SK-N-SH (cell line): ENCODE data around the gene CRYBB3. TPM values are rescaled to one million over a fixed set of nuclear protein-coding genes. Genes with fewer than 3 reads are reported as not detected.

ENCODE experiments used
- CTCF ChIA-PET: fragments of 300-600, 350-600 bp; formaldehyde crosslinking; extraction: SDS; loops from one replicate; lab custom pipeline; 2021; lab: Yijun Ruan, JAX
- POLR2A ChIA-PET: fragments of 350-600 bp; sonication (Branson Sonifier 250); formaldehyde crosslinking; extraction: SDS; loops from one replicate; lab custom pipeline; 2020; ENCODE audit warnings: antibody characterized with exemption, inconsistent platforms; lab: Yijun Ruan, JAX
- DNase-seq: peaks from one replicate; pipeline ENCODE4 v3.0.0; 2012
- H2AFZ ChIP-seq: fragments of 200-600 bp; sonication (generic); 2 replicates; pipeline ENCODE4 v1.8.1; 2016; ENCODE audit warnings: antibody characterized with exemption, mild to moderate bottlenecking, low read depth
- H3F3A ChIP-seq: fragments of 200-600 bp; sonication (generic); replicated peaks from 2 replicates; pipeline ENCODE3; 2016; ENCODE audit warnings: antibody characterized with exemption, mild to moderate bottlenecking; ENCODE audit not compliant: insufficient read depth
- H3K27ac ChIP-seq, 2 experiments: fragments of 200-500 bp in 1 of 2; fragments of 200-600 bp in 1 of 2; sonication (Bioruptor generic) in 1 of 2; sonication (generic), shearing (Covaris generic) in 1 of 2; 2 replicates each; pipeline versions ENCODE4 v1.5.1 to v1.6.1; 2014 to 2016; ENCODE audit warnings: low read depth in 2 of 2, inconsistent platforms in 1 of 2, low read length in 1 of 2, mild to moderate bottlenecking in 1 of 2, mixed read lengths in 1 of 2
- H3K27me3 ChIP-seq: fragments of 200-600 bp; sonication (generic), shearing (Covaris generic); 2 replicates; pipeline ENCODE4 v1.6.1; 2016; ENCODE audit warnings: mixed run types; ENCODE audit not compliant: insufficient read depth
- H3K36me3 ChIP-seq, 2 experiments: fragments of 200-500 bp in 1 of 2; fragments of 200-600 bp in 1 of 2; sonication (Bioruptor generic) in 1 of 2; sonication (generic) in 1 of 2; replicated peaks in 1 of 2; 2 replicates each; pipeline versions ENCODE3 to v1.5.1; 2014 to 2016; ENCODE audit warnings: low read length in 1 of 2, mild to moderate bottlenecking in 1 of 2; ENCODE audit not compliant: insufficient read depth in 2 of 2, control insufficient read depth in 1 of 2
- H3K4me1 ChIP-seq, 2 experiments: fragments of 200-500 bp in 1 of 2; fragments of 200-600 bp in 1 of 2; sonication (Bioruptor generic) in 1 of 2; sonication (generic), shearing (Covaris generic) in 1 of 2; 2 replicates each; pipeline versions ENCODE4 v1.5.1 to v1.6.1; 2014 to 2016; ENCODE audit warnings: low read depth in 1 of 2, low read length in 1 of 2, mixed run types in 1 of 2; ENCODE audit not compliant: insufficient read depth in 2 of 2, control insufficient read depth in 1 of 2
- H3K4me2 ChIP-seq: fragments of 200-600 bp; sonication (generic), shearing (Covaris generic); 2 replicates; pipeline ENCODE4 v1.6.1; 2017; ENCODE audit warnings: mixed run types
- H3K4me3 ChIP-seq, 2 experiments: fragments of 200-500 bp in 1 of 2; fragments of 200-600 bp in 1 of 2; sonication (Bioruptor generic) in 1 of 2; sonication (generic), shearing (Covaris generic) in 1 of 2; 2 replicates each; pipeline versions ENCODE4 v1.5.1 to v1.8.1; 2014 to 2016; ENCODE audit warnings: low read depth in 2 of 2, inconsistent platforms in 1 of 2, low read length in 1 of 2, mild to moderate bottlenecking in 1 of 2, mixed read lengths in 1 of 2, moderate library complexity in 1 of 2
- H3K79me2 ChIP-seq: fragments of 200-600 bp; sonication (generic); 2 replicates; pipeline ENCODE4 v1.8.1; 2017; ENCODE audit warnings: mild to moderate bottlenecking; ENCODE audit not compliant: insufficient read depth
- H3K9ac ChIP-seq: fragments of 200-600 bp; sonication (generic); 2 replicates; pipeline ENCODE4 v1.6.1; 2017; ENCODE audit warnings: mixed run types
- H3K9me2 ChIP-seq: fragments of 200-600 bp; sonication (generic); 2 replicates; pipeline ENCODE4 v1.6.1; 2017; ENCODE audit warnings: mixed run types
- H3K9me3 ChIP-seq: fragments of 200-600 bp; sonication (generic); 2 replicates; pipeline ENCODE4 v1.6.1; 2017; ENCODE audit warnings: mixed run types, mild to moderate bottlenecking, moderate library complexity
- H4K20me1 ChIP-seq: fragments of 200-600 bp; sonication (generic); 2 replicates; pipeline ENCODE4 v1.6.1; 2017; ENCODE audit warnings: mild to moderate bottlenecking, mixed run types; ENCODE audit not compliant: insufficient read depth
- CHD2 ChIP-seq: fragments of 150-350 bp; IDR thresholded peaks from 2 replicates; pipeline ENCODE4 v1.6.1; 2018; ENCODE audit warnings: low read length; ENCODE audit not compliant: partially characterized antibody
- ELF1 ChIP-seq: IDR thresholded peaks from 2 replicates; pipeline ENCODE4 v1.4.0; 2012
- FOSL2 ChIP-seq: IDR thresholded peaks from 2 replicates; pipeline ENCODE4 v1.4.0; 2012; ENCODE audit warnings: low read depth, mild to moderate bottlenecking, moderate library complexity, borderline replicate concordance
- GATA2 ChIP-seq: sonication (generic); formaldehyde crosslinking; IDR thresholded peaks from 2 replicates; pipeline ENCODE4 v1.5.0; 2020; ENCODE audit warnings: mild to moderate bottlenecking, missing genetic modification reagents
- IRF3 ChIP-seq: fragments of 150-350 bp; IDR thresholded peaks from 2 replicates; pipeline ENCODE4 v1.6.1; 2016; ENCODE audit warnings: mild to moderate bottlenecking, low read depth, low read length
- MAX ChIP-seq: IDR thresholded peaks from 2 replicates; pipeline ENCODE4 v1.4.0; 2012; ENCODE audit warnings: low read depth
- MEF2A ChIP-seq: IDR thresholded peaks from 2 replicates; pipeline ENCODE4 v1.4.0; 2012; ENCODE audit warnings: low read depth, borderline replicate concordance
- MXI1 ChIP-seq: IDR thresholded peaks from 2 replicates; pipeline ENCODE4 v1.6.1; 2012; ENCODE audit warnings: mild to moderate bottlenecking, low read depth, low read length, improper control_type of control experiment
- NRF1 ChIP-seq: IDR thresholded peaks from 2 replicates; pipeline ENCODE4 v1.6.1; 2012; ENCODE audit warnings: low read depth, mild to moderate bottlenecking, low read length
- POLR2AphosphoS5 ChIP-seq: IDR thresholded peaks from 2 replicates; pipeline ENCODE4 v1.6.1; 2012; ENCODE audit warnings: low read depth, low read length
- RCOR1 ChIP-seq: fragments of 150-350 bp; IDR thresholded peaks from 2 replicates; pipeline ENCODE4 v1.6.1; 2017; ENCODE audit warnings: antibody characterized with exemption, low read length
- SIN3A ChIP-seq: IDR thresholded peaks from 2 replicates; pipeline ENCODE4 v1.6.1; 2012; ENCODE audit warnings: low read depth, mild to moderate bottlenecking, low read length, moderate library complexity, borderline replicate concordance
- SMC3 ChIP-seq: IDR thresholded peaks from 2 replicates; pipeline ENCODE4 v1.6.1; 2012; ENCODE audit warnings: low read depth, low read length, improper control_type of control experiment
- TAF1 ChIP-seq: IDR thresholded peaks from 2 replicates; pipeline ENCODE4 v1.6.1; 2012; ENCODE audit warnings: low read depth, mild to moderate bottlenecking, low read length, moderate library complexity, borderline replicate concordance
- TCF12 ChIP-seq: IDR thresholded peaks from 2 replicates; pipeline ENCODE4 v1.4.0; 2012
- TEAD4 ChIP-seq: IDR thresholded peaks from 2 replicates; pipeline ENCODE4 v1.4.0; 2012; ENCODE audit warnings: mild to moderate bottlenecking, borderline replicate concordance; ENCODE audit not compliant: insufficient read depth
- USF2 ChIP-seq: fragments of 150-350 bp; IDR thresholded peaks from 2 replicates; pipeline ENCODE4 v1.6.1; 2017; ENCODE audit warnings: antibody characterized with exemption, low read length, low read depth, borderline replicate concordance
- WGBS: methylation state at CpG from one replicate; pipeline ENCODE4 v1.1.6; 2017; ENCODE audit warnings: low lambda C conversion rate; 5-methylcytosine and 5-hydroxymethylcytosine counted together
- polyA plus RNA-seq, 3 experiments: library from polyadenylated mRNA; depleted of rRNA; stranded (reverse); fragments of >200 nt; gene quantifications; 2 replicates each; pipeline ENCODE4 v1.2.3, GENCODE V29; 2012
- TF ChIP-seq, protein P1 (sequence below): IDR thresholded peaks from 2 replicates; pipeline ENCODE4; 2012
- TF ChIP-seq, protein P2 (sequence below): IDR thresholded peaks from 2 replicates; pipeline ENCODE4 v1.6.1; 2012; ENCODE audit warnings: mild to moderate bottlenecking, low read depth, low read length, moderate library complexity

Gene CRYBB3
- polyA plus RNA-seq, 1 of the 3 experiments (the other 2 are of a cell fraction): 0.35 TPM

GRCh38 chr22:25187469-25187868, 12.2 kb upstream of the CRYBB3 start:
- H3K4me2 ChIP-seq: no peak overlapping the region
- no peak overlapping the region for H3K27ac ChIP-seq
- no peak for DNase-seq
- H3F3A ChIP-seq: no peaks in the 10 kb centered on the region
- H3K36me3 ChIP-seq: peaks cover 11 to 34% of the 10 kb centered on the region in 2 experiments
- no peak overlapping the region for H3K4me3 ChIP-seq
- H3K27me3 ChIP-seq: no peaks in the 10 kb centered on the region
- H4K20me1 ChIP-seq: no peaks in the 10 kb centered on the region
- H3K79me2 ChIP-seq: no peaks in the 10 kb centered on the region
- no peaks in the 10 kb centered on the region for H3K9me3 ChIP-seq
- H3K9me2 ChIP-seq: no peaks in the 10 kb centered on the region
- no peak for TF ChIP-seq TEAD4
- TF ChIP-seq TAF1: no peak
- TF ChIP-seq SIN3A: no peak
- TF ChIP-seq RCOR1: no peak
- no peak for TF ChIP-seq CHD2
- TF ChIP-seq MEF2A: no peak
- TF ChIP-seq ELF1: no peak
- TF ChIP-seq, protein P1, sequence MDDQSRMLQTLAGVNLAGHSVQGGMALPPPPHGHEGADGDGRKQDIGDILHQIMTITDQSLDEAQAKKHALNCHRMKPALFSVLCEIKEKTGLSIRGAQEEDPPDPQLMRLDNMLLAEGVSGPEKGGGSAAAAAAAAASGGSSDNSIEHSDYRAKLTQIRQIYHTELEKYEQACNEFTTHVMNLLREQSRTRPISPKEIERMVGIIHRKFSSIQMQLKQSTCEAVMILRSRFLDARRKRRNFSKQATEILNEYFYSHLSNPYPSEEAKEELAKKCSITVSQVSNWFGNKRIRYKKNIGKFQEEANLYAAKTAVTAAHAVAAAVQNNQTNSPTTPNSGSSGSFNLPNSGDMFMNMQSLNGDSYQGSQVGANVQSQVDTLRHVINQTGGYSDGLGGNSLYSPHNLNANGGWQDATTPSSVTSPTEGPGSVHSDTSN: no peak
- no peak for TF ChIP-seq POLR2AphosphoS5
- CTCF ChIA-PET: interaction anchor here (1.1 to 6.6 kb wide), 3 partner anchors 15 to 130 kb away, joined by 3 to 41 read pairs (median 6); no protein-coding TSS in a partner anchor
- H3K4me1 ChIP-seq: no peaks in the 10 kb centered on the region
- 96% methylated on average over 6 of the region's 6 CpGs for WGBS
- H2AFZ ChIP-seq: no peak overlapping the region
- POLR2A ChIA-PET: no interaction called here
- no peak overlapping the region for H3K9ac ChIP-seq

- POLR2A ChIA-PET: interaction anchor here (0.6 kb wide), 1 partner anchor 828 kb away, joined by 3 read pairs; no protein-coding TSS in a partner anchor
- H3K4me3 ChIP-seq: no peak overlapping the region
- no peak overlapping the region for H3K27ac ChIP-seq
- H3F3A ChIP-seq: no peaks in the 10 kb centered on the region
- H3K27me3 ChIP-seq: no peaks in the 10 kb centered on the region
- H4K20me1 ChIP-seq: no peaks in the 10 kb centered on the region
- no peaks in the 10 kb centered on the region for H3K9me2 ChIP-seq
- no peak overlapping the region for H2AFZ ChIP-seq
- no peak overlapping the region for H3K4me2 ChIP-seq
- CTCF ChIA-PET: interaction anchor here (1.8 kb wide), 1 partner anchor 10 kb away, joined by 16 read pairs; no protein-coding TSS in a partner anchor
- H3K36me3 ChIP-seq: peaks cover 19 to 36% of the 10 kb centered on the region in 2 experiments
- no peak overlapping the region for H3K9ac ChIP-seq
- no peaks in the 10 kb centered on the region for H3K4me1 ChIP-seq
- 76% methylated on average over 8 of the region's 12 CpGs for WGBS
- no peaks in the 10 kb centered on the region for H3K9me3 ChIP-seq
- DNase-seq: no peak
- H3K79me2 ChIP-seq: no peaks in the 10 kb centered on the region
- no peak for TF ChIP-seq ELF1
- TF ChIP-seq, protein P2, sequence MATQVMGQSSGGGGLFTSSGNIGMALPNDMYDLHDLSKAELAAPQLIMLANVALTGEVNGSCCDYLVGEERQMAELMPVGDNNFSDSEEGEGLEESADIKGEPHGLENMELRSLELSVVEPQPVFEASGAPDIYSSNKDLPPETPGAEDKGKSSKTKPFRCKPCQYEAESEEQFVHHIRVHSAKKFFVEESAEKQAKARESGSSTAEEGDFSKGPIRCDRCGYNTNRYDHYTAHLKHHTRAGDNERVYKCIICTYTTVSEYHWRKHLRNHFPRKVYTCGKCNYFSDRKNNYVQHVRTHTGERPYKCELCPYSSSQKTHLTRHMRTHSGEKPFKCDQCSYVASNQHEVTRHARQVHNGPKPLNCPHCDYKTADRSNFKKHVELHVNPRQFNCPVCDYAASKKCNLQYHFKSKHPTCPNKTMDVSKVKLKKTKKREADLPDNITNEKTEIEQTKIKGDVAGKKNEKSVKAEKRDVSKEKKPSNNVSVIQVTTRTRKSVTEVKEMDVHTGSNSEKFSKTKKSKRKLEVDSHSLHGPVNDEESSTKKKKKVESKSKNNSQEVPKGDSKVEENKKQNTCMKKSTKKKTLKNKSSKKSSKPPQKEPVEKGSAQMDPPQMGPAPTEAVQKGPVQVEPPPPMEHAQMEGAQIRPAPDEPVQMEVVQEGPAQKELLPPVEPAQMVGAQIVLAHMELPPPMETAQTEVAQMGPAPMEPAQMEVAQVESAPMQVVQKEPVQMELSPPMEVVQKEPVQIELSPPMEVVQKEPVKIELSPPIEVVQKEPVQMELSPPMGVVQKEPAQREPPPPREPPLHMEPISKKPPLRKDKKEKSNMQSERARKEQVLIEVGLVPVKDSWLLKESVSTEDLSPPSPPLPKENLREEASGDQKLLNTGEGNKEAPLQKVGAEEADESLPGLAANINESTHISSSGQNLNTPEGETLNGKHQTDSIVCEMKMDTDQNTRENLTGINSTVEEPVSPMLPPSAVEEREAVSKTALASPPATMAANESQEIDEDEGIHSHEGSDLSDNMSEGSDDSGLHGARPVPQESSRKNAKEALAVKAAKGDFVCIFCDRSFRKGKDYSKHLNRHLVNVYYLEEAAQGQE: no peak
- no peak for TF ChIP-seq IRF3
- TF ChIP-seq GATA2 (CRISPR knock-in tag): no peak
- TF ChIP-seq CHD2: no peak
- no peak for TF ChIP-seq USF2
- no peak for TF ChIP-seq MAX
- TF ChIP-seq NRF1: no peak
- TF ChIP-seq, protein P1: no peak
- TF ChIP-seq FOSL2: no peak
- TF ChIP-seq SMC3: no peak
- TF ChIP-seq RCOR1: no peak
- no peak for TF ChIP-seq TCF12
- TF ChIP-seq TEAD4: no peak
- no peak for TF ChIP-seq TAF1
- TF ChIP-seq MEF2A: no peak
- TF ChIP-seq MXI1: no peak
These were observed 7.3 kb upstream of the CRYBB3 start for GRCh38 chr22:25192406-25192805.
